ENCODE results near the gene SLC25A47.
"Not testable (repeated sequence)": the region's sequence is repeated elsewhere in the genome, so short reads cannot be mapped to it uniquely, and the experiment has no call there.

The SLC25A47 gene

GRCh38 chr14:100287202-100287997 lies 35.7 kb upstream of the SLC25A47 start:
- DNase-seq (ENCODE audit: extremely low read depth, low read depth): no peak
- no peak for TF ChIP-seq CTCF (IDR thresholded peaks at IDR 0.05; ENCODE audit: low read depth, low read length)

- not testable (repeated sequence) for DNase-seq (ENCODE audit: extremely low read depth, low read depth)
These were observed 35.2 kb upstream of the SLC25A47 start for GRCh38 chr14:100287998-100288295.

- no peak for DNase-seq (ENCODE audit: extremely low read depth, low read depth)
- TF ChIP-seq CTCF (IDR thresholded peaks at IDR 0.05; ENCODE audit: low read depth, low read length): no peak
These were observed 34.6 kb upstream of the SLC25A47 start for GRCh38 chr14:100288382-100289185.

GRCh38 chr14:100289916-100290606 lies 33.1 kb upstream of the SLC25A47 start:
- DNase-seq (ENCODE audit: extremely low read depth, low read depth): no peak
- TF ChIP-seq CTCF (IDR thresholded peaks at IDR 0.05; ENCODE audit: low read depth, low read length): no peak

GRCh38 chr14:100290607-100291304 lies 32.4 kb upstream of the SLC25A47 start:
- TF ChIP-seq CTCF (IDR thresholded peaks at IDR 0.05; ENCODE audit: low read depth, low read length): no peak
- no peak for DNase-seq (ENCODE audit: extremely low read depth, low read depth)

- no peak for TF ChIP-seq CTCF (IDR thresholded peaks at IDR 0.05; ENCODE audit: low read depth, low read length)
- no peak for DNase-seq (ENCODE audit: extremely low read depth, low read depth)
These were observed 31.6 kb upstream of the SLC25A47 start for GRCh38 chr14:100291305-100292075.

GRCh38 chr14:100292301-100292775 lies 30.8 kb upstream of the SLC25A47 start:
- TF ChIP-seq CTCF (IDR thresholded peaks at IDR 0.05; ENCODE audit: low read depth, low read length): no peak
- no peak for DNase-seq (ENCODE audit: extremely low read depth, low read depth)
